HCEC 1CT (cell line): Measurements from ENCODE around the gene TAL2.
"Not testable (repeated sequence)": the region's sequence is repeated elsewhere in the genome, so short reads cannot be mapped to it uniquely, and the experiment has no call there.

ENCODE experiments used
- DNase-seq: peaks from one replicate; pipeline ENCODE4 v3.0.0-alpha.2; 2017

Gene TAL2

GRCh38 chr9:105676351-105676923 is 14.2 kb downstream of the TAL2 start:
- DNase-seq: no peak

GRCh38 chr9:105678163-105678562 is 15.9 kb downstream of the TAL2 start:
- DNase-seq: no peak

DNA sequence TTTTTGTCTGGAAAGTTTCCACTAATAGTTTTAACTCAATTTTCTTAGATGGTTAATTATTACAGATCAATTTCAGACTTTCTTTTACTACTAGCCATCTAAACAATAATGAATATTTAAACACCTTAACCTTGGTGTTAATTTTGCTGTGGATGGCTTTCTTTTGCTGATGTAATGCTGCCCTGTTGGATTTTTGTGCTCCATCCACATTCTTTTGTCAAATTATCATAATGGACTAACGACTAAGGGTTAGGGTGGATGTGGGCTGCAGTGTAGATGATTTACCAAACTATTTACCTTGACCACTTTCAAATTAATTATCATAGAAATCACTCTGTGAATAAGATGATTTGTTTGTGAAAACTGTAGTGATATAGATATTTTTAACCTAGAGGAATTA is 16.5 kb downstream of the TAL2 start:
- DNase-seq: no peak

DNA sequence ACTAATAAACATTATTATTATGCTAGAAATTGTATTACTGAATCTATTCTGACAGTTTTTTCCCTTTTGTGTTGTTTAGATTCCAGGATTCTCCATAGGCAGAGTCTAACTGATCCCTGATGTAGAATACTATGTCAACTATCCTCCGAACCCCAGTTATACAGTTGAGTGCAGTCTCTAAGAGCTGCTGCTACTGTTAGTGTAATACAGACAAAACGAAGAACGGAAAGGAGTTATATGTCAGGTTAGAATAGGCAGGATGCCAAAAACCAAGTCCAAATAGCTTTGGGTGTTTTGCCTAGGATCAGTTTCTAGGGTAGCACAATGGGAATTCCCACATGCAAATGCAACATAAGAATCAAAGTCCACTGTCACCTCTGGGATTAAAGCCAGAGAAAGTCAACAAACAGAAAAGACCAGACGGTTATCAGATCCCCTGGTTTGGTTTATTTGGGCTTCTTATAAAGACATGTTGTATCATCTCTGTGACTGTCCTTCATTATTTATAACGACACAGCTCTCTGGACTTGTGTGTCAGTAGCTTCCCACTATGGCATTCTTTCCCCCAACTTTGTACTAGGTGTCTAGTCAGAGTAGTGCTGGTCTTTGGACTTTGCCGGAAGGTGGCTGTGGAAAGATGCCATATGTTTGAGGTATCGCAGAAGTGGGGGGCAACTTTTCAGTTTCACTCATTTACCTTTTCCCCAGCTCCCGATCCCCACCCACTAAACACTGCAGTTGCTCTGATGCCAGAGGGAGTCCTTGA is 17.2 kb downstream of the TAL2 start:
- no peak for DNase-seq

GRCh38 chr9:105681313-105681712 is 19.1 kb downstream of the TAL2 start:
- DNase-seq: no peak

DNA sequence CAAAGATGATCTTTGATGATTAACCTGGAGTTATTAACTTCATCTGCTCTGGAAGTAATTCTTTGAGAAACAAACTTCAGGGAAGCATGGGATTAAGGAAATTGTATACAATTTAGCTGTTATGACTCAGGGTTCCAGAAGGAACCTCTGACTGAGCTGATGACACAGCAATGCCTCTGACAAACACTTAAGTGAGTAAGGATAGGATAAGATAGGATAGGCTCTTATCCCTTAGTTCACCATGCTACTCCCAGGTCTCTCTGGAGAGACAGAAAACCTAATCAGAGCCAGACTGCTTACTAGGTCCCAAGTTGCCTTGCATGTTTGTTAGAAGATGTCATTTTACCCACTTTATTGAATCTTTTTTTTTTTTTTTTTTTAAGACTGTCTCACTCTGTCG is 19.5 kb downstream of the TAL2 start:
- DNase-seq: peak; percentile 82

GRCh38 chr9:105683688-105684275 is 21.5 kb downstream of the TAL2 start:
- no peak for DNase-seq

DNA sequence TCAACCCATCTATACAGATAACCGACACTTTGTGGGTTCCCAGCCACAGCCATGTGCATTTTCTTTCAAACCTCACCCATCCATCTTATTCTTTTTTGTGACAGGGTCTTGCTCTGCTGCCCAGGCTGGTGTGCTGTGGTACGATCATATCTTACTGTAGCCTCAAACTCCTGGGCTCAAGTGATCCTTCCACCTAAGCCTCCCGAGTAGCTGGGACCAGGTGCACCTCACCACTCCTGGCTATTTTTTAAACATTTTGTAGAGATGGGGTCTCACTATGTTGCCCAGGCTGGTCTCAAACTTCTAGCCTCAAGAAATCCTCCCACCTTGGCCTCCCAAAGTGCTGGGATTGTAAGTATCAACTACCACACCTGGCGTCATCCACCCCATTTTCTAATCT is 24.7 kb downstream of the TAL2 start:
- no peak for DNase-seq

- DNase-seq: peak; percentile 9
These were observed 28.5 kb downstream of the TAL2 start for GRCh38 chr9:105690742-105691141.

GRCh38 chr9:105693435-105694189 is 31.4 kb downstream of the TAL2 start:
- DNase-seq: no peak

DNA sequence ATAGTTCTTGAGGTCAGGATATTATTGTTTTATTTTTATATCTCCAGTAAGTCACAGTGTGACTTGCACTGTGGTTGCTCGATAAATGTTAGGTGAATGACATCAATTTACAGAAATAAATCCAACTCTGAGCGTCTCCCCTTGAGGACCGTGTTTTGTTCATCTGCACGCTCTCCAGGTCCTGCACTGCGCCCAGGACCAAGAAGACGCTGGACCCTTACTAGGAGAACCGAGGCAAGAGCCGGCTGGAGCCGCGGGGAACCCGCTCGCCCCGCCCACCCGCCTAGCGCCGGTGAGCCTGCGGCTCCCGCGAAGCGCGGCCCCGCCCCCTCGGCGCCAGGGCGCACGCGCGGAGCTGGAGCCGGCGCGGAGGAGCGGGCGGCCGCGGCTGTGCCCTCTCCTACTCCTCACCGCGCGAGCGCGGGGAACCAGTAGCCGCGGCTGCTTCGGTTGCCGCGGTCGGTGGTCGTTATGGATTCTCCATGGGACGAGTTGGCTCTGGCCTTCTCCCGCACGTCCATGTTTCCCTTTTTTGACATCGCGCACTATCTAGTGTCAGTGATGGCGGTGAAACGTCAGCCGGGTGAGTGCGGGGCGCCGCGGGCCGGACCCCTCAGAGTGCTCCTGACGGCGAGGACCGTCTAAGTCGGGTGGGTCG is 32.1 kb downstream of the TAL2 start, which contains the start of gene TMEM38B:
Gene TMEM38B, plus strand, starts transcription at position 352 of the 658 bp plus-strand sequence. Its CDS starts 120 bp downstream, at position 472.
- DNase-seq: peak; percentile 69

DNA sequence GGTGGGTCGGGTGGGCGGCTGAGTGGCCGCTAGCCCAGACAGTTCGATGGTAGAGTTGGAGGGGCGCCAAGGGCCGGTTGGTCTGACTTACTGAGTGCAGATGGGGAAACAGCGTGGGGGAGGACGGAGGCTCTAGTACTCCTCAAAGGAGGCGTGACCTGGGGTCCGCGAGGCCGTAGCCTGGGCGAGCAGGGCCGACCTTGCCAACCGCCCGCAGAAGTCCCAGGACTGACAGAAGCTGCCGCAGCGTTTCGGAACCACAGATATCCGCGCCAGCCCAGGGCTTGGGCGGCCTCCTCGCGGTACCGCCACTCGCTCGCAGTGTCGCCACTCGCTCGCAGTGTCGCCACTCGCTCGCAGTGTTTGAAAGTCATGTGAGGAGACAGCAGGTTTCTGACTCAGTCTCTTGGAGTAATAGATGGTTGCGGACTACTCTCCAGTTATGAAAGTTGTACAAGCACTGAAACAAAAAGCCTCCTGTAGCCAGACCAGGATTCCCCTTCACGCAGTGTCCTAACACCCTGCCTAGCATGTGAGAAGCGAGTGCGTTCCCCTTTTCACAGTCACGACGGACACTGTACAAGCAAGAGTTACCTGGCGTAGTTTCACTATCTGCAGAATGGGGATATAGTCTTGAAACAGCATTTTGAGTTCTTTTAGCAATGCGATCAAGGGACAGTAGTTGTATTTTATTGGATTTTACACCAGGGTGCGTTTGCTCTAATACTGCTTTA is 32.8 kb downstream of the TAL2 start:
- DNase-seq: peak; percentile 52

GRCh38 chr9:105696219-105696793 is 34.0 kb downstream of the TAL2 start:
- DNase-seq: no peak

DNA sequence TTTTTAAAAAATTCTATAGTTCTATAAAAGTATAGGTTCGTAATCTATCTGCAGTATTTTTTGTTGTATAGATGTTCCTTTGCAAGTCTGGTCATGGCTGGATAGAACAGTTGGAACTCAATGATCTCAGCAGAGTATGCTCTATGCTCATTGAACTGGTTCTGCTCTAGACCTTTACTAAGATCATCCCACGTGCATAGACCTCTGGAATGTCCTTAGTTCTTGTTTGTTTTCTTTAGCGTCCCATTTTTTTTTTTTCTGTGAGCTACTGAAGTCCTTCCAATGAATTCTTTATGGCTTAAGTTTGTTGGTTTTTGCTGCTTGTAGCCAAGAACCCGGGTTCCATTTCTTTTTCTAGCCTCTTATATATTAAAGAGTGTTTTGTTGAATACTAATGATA is 35.6 kb downstream of the TAL2 start:
- peak; percentile 11 for DNase-seq

DNA sequence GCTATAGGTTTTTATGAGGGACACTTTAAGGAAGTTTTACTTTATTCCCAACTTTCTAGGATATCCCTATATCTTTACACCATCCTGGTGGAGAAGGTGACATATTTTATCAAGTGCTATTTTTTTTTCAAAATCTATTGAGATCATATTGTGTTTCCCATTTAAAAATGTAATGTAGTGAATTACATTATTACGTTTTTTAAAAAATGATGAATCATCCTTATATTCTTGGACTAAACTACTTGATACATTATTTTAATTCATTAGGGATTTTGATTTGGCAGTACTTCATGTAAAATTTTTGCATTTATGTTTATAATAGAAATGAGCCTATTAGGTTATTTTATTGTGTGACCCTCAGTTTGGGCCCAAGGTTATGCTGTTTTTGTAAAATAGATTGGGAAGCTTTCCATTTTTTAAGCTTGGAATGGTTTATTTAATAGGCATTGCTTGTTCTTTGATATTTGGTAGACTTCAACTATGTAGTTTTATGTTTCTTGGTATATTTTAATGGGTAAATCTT is 36.2 kb downstream of the TAL2 start:
- DNase-seq: no peak

GRCh38 chr9:105700668-105701067 is 38.4 kb downstream of the TAL2 start:
- DNase-seq: no peak

GRCh38 chr9:105701145-105701544 is 38.9 kb downstream of the TAL2 start:
- DNase-seq: no peak

GRCh38 chr9:105702207-105702606 is 40.0 kb downstream of the TAL2 start:
- DNase-seq: no peak

- DNase-seq: not testable (repeated sequence)
These were observed 41.4 kb downstream of the TAL2 start for GRCh38 chr9:105703638-105704037.

GRCh38 chr9:105706156-105706555 is 43.9 kb downstream of the TAL2 start:
- DNase-seq: no peak

GRCh38 chr9:105708405-105708804 is 46.1 kb downstream of the TAL2 start:
- no peak for DNase-seq

DNA sequence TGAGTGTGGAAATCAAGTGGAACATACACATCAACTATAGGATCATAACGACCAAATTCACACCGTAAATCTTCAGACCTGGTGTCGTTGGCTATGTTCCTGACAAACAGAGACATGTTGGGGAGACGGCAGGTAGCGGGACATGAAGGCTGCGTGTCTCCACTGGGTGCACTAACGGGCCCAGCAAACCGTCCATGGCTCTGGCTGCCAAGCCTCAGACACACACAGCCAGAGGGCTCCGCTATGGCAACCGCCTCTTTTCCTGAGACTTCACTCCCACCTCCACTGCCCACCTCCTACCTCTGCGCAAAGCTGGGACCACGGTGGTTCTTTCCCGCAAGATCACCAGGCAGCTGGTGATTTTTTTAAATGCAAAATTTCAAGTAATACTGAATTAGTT is 48.4 kb downstream of the TAL2 start:
- no peak for DNase-seq
